GM19463 (cell line): ENCODE results near the gene HOXA5.

ENCODE experiments used
- ATAC-seq: cut with Tn5 transposase; IDR thresholded peaks from one replicate; pipeline ENCODE4 v1.9.1; 2021; ENCODE audit warnings: mild to moderate bottlenecking, moderate library complexity; ENCODE audit not compliant: unreplicated experiment

HOXA5 gene

GRCh38 chr7:27149842-27150567 is 6.5 kb upstream of the HOXA5 start:
- ATAC-seq = no peak

GRCh38 chr7:27148756-27149641 is 5.5 kb upstream of the HOXA5 start:
- no peak for ATAC-seq

- ATAC-seq = no peak
Observed at GRCh38 chr7:27148031-27148755, 4.7 kb upstream of the HOXA5 start.

- no peak for ATAC-seq
Observed at GRCh38 chr7:27147199-27148030, 3.9 kb upstream of the HOXA5 start, which contains the start of gene HOXA6. HOXA6 (minus strand) TSS chr7:27147774; CDS start chr7:27147749, 25 bp downstream.

- ATAC-seq = no peak
Observed at GRCh38 chr7:27146491-27147198, 3.2 kb upstream of the HOXA5 start.

GRCh38 chr7:27145914-27146412 is 2.5 kb upstream of the HOXA5 start:
- ATAC-seq = no peak

- no peak for ATAC-seq
Observed at GRCh38 chr7:27145165-27145913, 1.9 kb upstream of the HOXA5 start.

GRCh38 chr7:27144781-27145164 is 1.3 kb upstream of the HOXA5 start:
- ATAC-seq = no peak

- no peak for ATAC-seq
Observed at GRCh38 chr7:27143950-27144780, 684 bp upstream of the HOXA5 start.

GRCh38 chr7:27142580-27143022 is 880 bp downstream of the HOXA5 start:
- no peak for ATAC-seq

- ATAC-seq = no peak
Observed at GRCh38 chr7:27141923-27142579, 1.4 kb downstream of the HOXA5 start.

- no peak for ATAC-seq
Observed at GRCh38 chr7:27141137-27141922, 2.2 kb downstream of the HOXA5 start.

GRCh38 chr7:27140126-27140857 is 3.2 kb downstream of the HOXA5 start:
- no peak for ATAC-seq

- ATAC-seq = no peak
Observed at GRCh38 chr7:27139334-27140125, 4.0 kb downstream of the HOXA5 start.

- no peak for ATAC-seq
Observed at GRCh38 chr7:27138985-27139333, 4.5 kb downstream of the HOXA5 start.
